GM18873 (cell line): Measurements from ENCODE around the gene MT3.
"Not testable (repeated sequence)": the region's sequence is repeated elsewhere in the genome, so short reads cannot be mapped to it uniquely, and the experiment has no call there.

ENCODE experiments used
- ATAC-seq: cut with Tn5 transposase; IDR thresholded peaks from one replicate; pipeline ENCODE4 v1.9.1; 2021; ENCODE audit warnings: mild to moderate bottlenecking, moderate library complexity, moderate number of reproducible peaks; ENCODE audit not compliant: unreplicated experiment, low FRiP score

The MT3 gene

GRCh38 chr16:56577300-56577625, 12.1 kb upstream of the MT3 start:
- ATAC-seq = no peak

- ATAC-seq = no peak
Observed at GRCh38 chr16:56580391-56581048, 8.8 kb upstream of the MT3 start.

GRCh38 chr16:56582911-56583310, 6.4 kb upstream of the MT3 start:
- not testable (repeated sequence) for ATAC-seq

GRCh38 chr16:56583351-56584168, 5.8 kb upstream of the MT3 start:
- ATAC-seq = no peak

GRCh38 chr16:56584276-56584675, 5.1 kb upstream of the MT3 start:
- no peak for ATAC-seq

- no peak for ATAC-seq
Observed at GRCh38 chr16:56588781-56589140, 567 bp upstream of the MT3 start.

- no peak for ATAC-seq
Observed at GRCh38 chr16:56591377-56592060, 2.2 kb downstream of the MT3 start.

GRCh38 chr16:56593573-56594291, 4.4 kb downstream of the MT3 start:
- ATAC-seq = no peak

GRCh38 chr16:56594292-56594619, 4.9 kb downstream of the MT3 start:
- no peak for ATAC-seq

GRCh38 chr16:56600398-56600999, 11.2 kb downstream of the MT3 start:
- no peak for ATAC-seq

- no peak for ATAC-seq
Observed at GRCh38 chr16:56601325-56601724, 12.0 kb downstream of the MT3 start.

- no peak for ATAC-seq
Observed at GRCh38 chr16:56603589-56603988, 14.3 kb downstream of the MT3 start.

GRCh38 chr16:56604966-56605365, 15.6 kb downstream of the MT3 start:
- ATAC-seq = no peak

GRCh38 chr16:56605475-56605874, 16.1 kb downstream of the MT3 start:
- no peak for ATAC-seq

- no peak for ATAC-seq
Observed at GRCh38 chr16:56606071-56606475, 16.7 kb downstream of the MT3 start.

GRCh38 chr16:56606476-56607108, 17.3 kb downstream of the MT3 start:
- no peak for ATAC-seq

GRCh38 chr16:56607109-56607618, 17.8 kb downstream of the MT3 start:
- no peak for ATAC-seq

GRCh38 chr16:56607675-56608042, 18.3 kb downstream of the MT3 start:
- ATAC-seq = no peak

- peak; percentile 77 for ATAC-seq
Observed at GRCh38 chr16:56608043-56608875, 18.9 kb downstream of the MT3 start, which contains the start of gene MT2A. TSS of gene MT2A (plus strand) at chr16:56608584. CDS start at chr16:56608656, 72 bp downstream.
